A549 (cell line): ENCODE measurements around the gene TMEM18. TPM values are rescaled to one million over a fixed set of nuclear protein-coding genes. Genes with fewer than 3 reads are reported as not detected.
A peak's percentile ranks its signal among the peaks of the same experiment; 100 is the strongest.

Experiments
- ATAC-seq, 2 experiments: fragments of 200-7000 bp in 1 of 2; fragments of >200 bp in 1 of 2; cut with Nextera tagmentation in 1 of 2; cut with Tn5 transposase in 1 of 2; 3 replicates each; pipeline versions ENCODE4 v1.8.0 to v1.9.1; 2018 to 2020; ENCODE audit warnings: mild to moderate bottlenecking in 1 of 2, moderate library complexity in 1 of 2
- CTCF ChIA-PET: fragments of 300-600 bp; sonication (Branson Sonifier 250); formaldehyde crosslinking; extraction: SDS; loops from one replicate; lab custom pipeline; 2021; ENCODE audit warnings: antibody characterized with exemption, inconsistent platforms; lab: Yijun Ruan, JAX
- POLR2A ChIA-PET: fragments of 350-600 bp; formaldehyde crosslinking; extraction: SDS; loops from one replicate; lab custom pipeline; 2021; ENCODE audit warnings: antibody characterized with exemption, inconsistent platforms; lab: Yijun Ruan, JAX
- DNase-seq, 2 experiments: peaks; one replicate each; pipeline versions ENCODE4 v3.0.0 to v3.0.0-alpha.2; 2011 to 2016; ENCODE audit warnings: low read depth in 1 of 2, low spot score in 1 of 2
- FAIRE-seq: peaks from 2 replicates; lab custom pipeline; 2011; peaks lifted over from hg19 to GRCh38; lab: Jason Lieb, UNC
- H3K27ac ChIP-seq, 2 experiments: fragments of >200 bp; sonication (Bioruptor Twin); formaldehyde crosslinking; 3 replicates each; pipeline ENCODE4 v1.5.1; 2016 to 2017
- H3K4me1 ChIP-seq: fragments of >200 bp; sonication (Bioruptor Twin); formaldehyde crosslinking; 3 replicates; pipeline ENCODE4 v1.6.1; 2016
- H3K4me2 ChIP-seq: fragments of >200 bp; sonication (Bioruptor Twin); formaldehyde crosslinking; 3 replicates; pipeline ENCODE4 v1.6.1; 2016
- H3K4me3 ChIP-seq: fragments of >200 bp; sonication (Bioruptor Twin); formaldehyde crosslinking; 3 replicates; pipeline ENCODE4 v1.5.1; 2016
- H3K9me3 ChIP-seq: fragments of >200 bp; sonication (Bioruptor Twin); formaldehyde crosslinking; 3 replicates; pipeline ENCODE4 v1.6.1; 2016
- BHLHE40 ChIP-seq: IDR thresholded peaks from 2 replicates; pipeline ENCODE4 v1.6.1; 2012; ENCODE audit warnings: low read depth, low read length, inconsistent platforms
- CBX8 ChIP-seq: fragments of 200-600 bp; sonication (generic); IDR thresholded peaks from 2 replicates; pipeline ENCODE4 v1.6.1; 2016
- CEBPB ChIP-seq, 2 experiments: fragments of >200 bp in 1 of 2; sonication (Bioruptor Twin) in 1 of 2; formaldehyde crosslinking in 1 of 2; IDR thresholded peaks; 2 replicates each; pipeline ENCODE4 v1.6.1; 2012 to 2016
- EHF ChIP-seq: fragments of 250-450 bp; sonication (Bioruptor Pico); IDR thresholded peaks from 2 replicates; pipeline ENCODE4 v1.5.0; 2020; ENCODE audit warnings: mild to moderate bottlenecking
- FOSL2 ChIP-seq, 2 experiments: fragments of 450-650 bp in 1 of 2; fragments of >200 bp in 1 of 2; sonication (Bioruptor Twin) in 1 of 2; formaldehyde crosslinking; IDR thresholded peaks; 2 replicates each; pipeline versions ENCODE4 v1.5.0 to v1.6.1; 2016 to 2020; ENCODE audit warnings: mild to moderate bottlenecking in 1 of 2, moderate library complexity in 1 of 2
- FOXS1 ChIP-seq: fragments of 250-450 bp; sonication (Bioruptor Pico); IDR thresholded peaks from 2 replicates; pipeline ENCODE4 v1.5.0; 2020; ENCODE audit warnings: mild to moderate bottlenecking, moderate library complexity
- HEYL ChIP-seq: fragments of 250-450 bp; sonication (Bioruptor Pico); IDR thresholded peaks from 2 replicates; pipeline ENCODE4 v1.8.0; 2021; ENCODE audit warnings: mild to moderate bottlenecking, moderate library complexity
- HOXB5 ChIP-seq: fragments of 250-450 bp; sonication (Bioruptor Pico); IDR thresholded peaks from 2 replicates; pipeline ENCODE4 v1.5.0; 2020; ENCODE audit warnings: mild to moderate bottlenecking, moderate library complexity
- JUNB ChIP-seq: fragments of >200 bp; sonication (Bioruptor Twin); formaldehyde crosslinking; IDR thresholded peaks from 2 replicates; pipeline ENCODE4 v1.6.1; 2016
- KDM1A ChIP-seq: fragments of 200-600 bp; sonication (generic); IDR thresholded peaks from 2 replicates; pipeline ENCODE4 v1.6.1; 2016; ENCODE audit warnings: low read depth, mild to moderate bottlenecking
- MAZ ChIP-seq: fragments of 150-350 bp; IDR thresholded peaks from 2 replicates; pipeline ENCODE4 v1.6.1; 2014; ENCODE audit warnings: antibody characterized with exemption, low read depth, low read length, borderline replicate concordance
- NPAS2 ChIP-seq: fragments of 250-450 bp; sonication (Bioruptor Pico); IDR thresholded peaks from 2 replicates; pipeline ENCODE4 v1.8.0; 2022; ENCODE audit warnings: mild to moderate bottlenecking, moderate library complexity, borderline replicate concordance
- NR3C1 ChIP-seq: fragments of >200 bp; sonication (Bioruptor Twin); formaldehyde crosslinking; IDR thresholded peaks from 3 replicates; pipeline ENCODE4 v1.6.1; 2017
- POLR2AphosphoS2 ChIP-seq: conservative IDR thresholded peaks from 2 replicates; pipeline ENCODE4 v1.6.1; 2012; ENCODE audit warnings: low read length, improper control_type of control experiment, inconsistent platforms
- RAD21 ChIP-seq, 2 experiments: fragments of >200 bp in 1 of 2; sonication (Bioruptor Twin) in 1 of 2; formaldehyde crosslinking in 1 of 2; IDR thresholded peaks in 1 of 2; conservative IDR thresholded peaks in 1 of 2; 2 replicates in 1 of 2; 3 replicates in 1 of 2; pipeline ENCODE4 v1.6.1; 2012 to 2018; ENCODE audit warnings: inconsistent platforms in 1 of 2
- RCOR1 ChIP-seq: fragments of 150-350 bp; IDR thresholded peaks from 2 replicates; pipeline ENCODE4 v1.6.1; 2014; ENCODE audit warnings: antibody characterized with exemption, low read length, low read depth
- RFX5 ChIP-seq: fragments of 450-650 bp; IDR thresholded peaks from 2 replicates; pipeline ENCODE4 v1.7.1; 2014; ENCODE audit warnings: antibody characterized with exemption, mild to moderate bottlenecking, moderate library complexity
- RNF2 ChIP-seq: fragments of 200-600 bp; sonication (generic); IDR thresholded peaks from 2 replicates; pipeline ENCODE4 v1.6.1; 2016; ENCODE audit warnings: low read depth, mild to moderate bottlenecking, antibody characterized with exemption, moderate library complexity, borderline replicate concordance
- SMC3 ChIP-seq: fragments of >200 bp; sonication (Bioruptor Twin); formaldehyde crosslinking; IDR thresholded peaks from 3 replicates; pipeline ENCODE4 v1.6.1; 2018; ENCODE audit warnings: inconsistent platforms
- SREBF2 ChIP-seq: fragments of 450-650 bp; IDR thresholded peaks from 2 replicates; pipeline ENCODE4 v1.6.1; 2014; ENCODE audit warnings: mild to moderate bottlenecking, moderate library complexity
- ZSCAN20 ChIP-seq: fragments of 250-450 bp; sonication (Bioruptor Pico); IDR thresholded peaks from 2 replicates; pipeline ENCODE4 v1.8.0; 2022; ENCODE audit warnings: mild to moderate bottlenecking, moderate library complexity
- WGBS: methylation state at CpG from one replicate; pipeline ENCODE4 v1.1.6; 2017; ENCODE audit errors: missing lambda C conversion rate; 5-methylcytosine and 5-hydroxymethylcytosine counted together
- polyA plus RNA-seq, 4 experiments: library from polyadenylated mRNA; depleted of rRNA in 3 of 4; stranded (reverse); fragments of >200 nt; fragmentation: RNase III in 1 of 4; extraction: RNeasy Plus Mini Kit Qiagen cat#74134 plus additional on column Dnase treatment in 1 of 4; gene quantifications; 2 replicates in 3 of 4; 3 replicates in 1 of 4; pipeline ENCODE4 v1.2.3, GENCODE V29; 2011 to 2017
- TF ChIP-seq, protein P1 (sequence below): IDR thresholded peaks from 2 replicates; pipeline ENCODE4 v1.6.1; 2012
- TF ChIP-seq, protein P2 (sequence below): IDR thresholded peaks from 2 replicates; pipeline ENCODE4 v1.6.1; 2012; ENCODE audit warnings: low read depth, borderline replicate concordance
- TF ChIP-seq, protein P3 (sequence below): fragments of >200 bp; sonication (Bioruptor Twin); formaldehyde crosslinking; IDR thresholded peaks from 3 replicates; pipeline ENCODE4 v1.5.1; 2016
- TF ChIP-seq, protein P4 (sequence below): fragments of 150-350 bp; IDR thresholded peaks from 2 replicates; pipeline ENCODE4 v1.6.1; 2014; ENCODE audit warnings: low read depth, mild to moderate bottlenecking, low read length
- TF ChIP-seq, protein P5 (sequence below): fragments of 250-450 bp; sonication (Bioruptor Pico); IDR thresholded peaks from 2 replicates; pipeline ENCODE4 v1.5.0; 2020; ENCODE audit warnings: low read depth, mild to moderate bottlenecking, moderate library complexity
- TF ChIP-seq, protein P6 (sequence below): IDR thresholded peaks from 2 replicates; pipeline ENCODE4 v1.6.1; 2012
- TF ChIP-seq, protein P7 (sequence below): fragments of >200 bp; sonication (Bioruptor Twin); formaldehyde crosslinking; IDR thresholded peaks from 2 replicates; pipeline ENCODE4 v1.6.1; 2016

Gene TMEM18
- polyA plus RNA-seq, 2 of the 4 experiments (the other 2 are of a cell fraction) = 35.6 to 75.0 TPM

DNA sequence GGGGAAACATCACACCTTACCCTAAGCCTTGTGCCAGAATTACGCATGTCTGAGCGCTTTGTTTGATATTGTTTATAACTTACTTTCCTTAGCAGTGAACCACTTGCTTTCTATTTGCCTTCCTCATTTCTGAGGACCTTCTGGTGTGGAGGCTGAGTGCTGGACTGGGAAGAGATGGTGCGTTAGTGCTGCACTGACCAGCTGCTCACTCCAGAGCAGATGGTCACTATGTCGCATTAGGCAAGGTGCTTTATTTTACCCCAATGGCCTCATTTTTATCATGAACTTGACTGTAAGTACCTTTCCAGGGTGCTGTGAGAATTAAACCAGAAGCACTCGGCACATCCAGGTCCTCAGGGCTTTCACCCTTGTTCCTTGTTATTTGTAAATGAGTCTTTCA lies 46.6 kb upstream of the TMEM18 start:
- no peak for DNase-seq
- WGBS = 78% methylated on average over 5 of the region's 5 CpGs
- ChIA-PET CTCF (interaction anchor here (1.2 kb wide), 1 partner anchor 8 kb away, joined by 3 read pairs; no protein-coding TSS in a partner anchor), POLR2A (no interaction called here)
- ATAC-seq = no peak
- FAIRE-seq = no peak
- Histone ChIP-seq H3K27ac (no peak overlapping the region), H3K4me1 (peaks cover 8% of the 10 kb centered on the region; the same call in 2 of the 3 replicates), H3K9me3 (no peaks in the 10 kb centered on the region), H3K4me2 (no peak overlapping the region), H3K4me3 (no peak overlapping the region)
- TF ChIP-seq POLR2AphosphoS2 (no peak), CEBPB (IDR thresholded peaks at IDR 0.05) (no peak), RFX5 (no peak), ZSCAN20 (CRISPR knock-in tag) (no peak), HOXB5 (CRISPR knock-in tag) (no peak), RNF2 (no peak)
- TF ChIP-seq, protein P1, sequence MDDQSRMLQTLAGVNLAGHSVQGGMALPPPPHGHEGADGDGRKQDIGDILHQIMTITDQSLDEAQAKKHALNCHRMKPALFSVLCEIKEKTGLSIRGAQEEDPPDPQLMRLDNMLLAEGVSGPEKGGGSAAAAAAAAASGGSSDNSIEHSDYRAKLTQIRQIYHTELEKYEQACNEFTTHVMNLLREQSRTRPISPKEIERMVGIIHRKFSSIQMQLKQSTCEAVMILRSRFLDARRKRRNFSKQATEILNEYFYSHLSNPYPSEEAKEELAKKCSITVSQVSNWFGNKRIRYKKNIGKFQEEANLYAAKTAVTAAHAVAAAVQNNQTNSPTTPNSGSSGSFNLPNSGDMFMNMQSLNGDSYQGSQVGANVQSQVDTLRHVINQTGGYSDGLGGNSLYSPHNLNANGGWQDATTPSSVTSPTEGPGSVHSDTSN = no peak
- TF ChIP-seq, protein P2, sequence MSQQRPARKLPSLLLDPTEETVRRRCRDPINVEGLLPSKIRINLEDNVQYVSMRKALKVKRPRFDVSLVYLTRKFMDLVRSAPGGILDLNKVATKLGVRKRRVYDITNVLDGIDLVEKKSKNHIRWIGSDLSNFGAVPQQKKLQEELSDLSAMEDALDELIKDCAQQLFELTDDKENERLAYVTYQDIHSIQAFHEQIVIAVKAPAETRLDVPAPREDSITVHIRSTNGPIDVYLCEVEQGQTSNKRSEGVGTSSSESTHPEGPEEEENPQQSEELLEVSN = no peak

DNA sequence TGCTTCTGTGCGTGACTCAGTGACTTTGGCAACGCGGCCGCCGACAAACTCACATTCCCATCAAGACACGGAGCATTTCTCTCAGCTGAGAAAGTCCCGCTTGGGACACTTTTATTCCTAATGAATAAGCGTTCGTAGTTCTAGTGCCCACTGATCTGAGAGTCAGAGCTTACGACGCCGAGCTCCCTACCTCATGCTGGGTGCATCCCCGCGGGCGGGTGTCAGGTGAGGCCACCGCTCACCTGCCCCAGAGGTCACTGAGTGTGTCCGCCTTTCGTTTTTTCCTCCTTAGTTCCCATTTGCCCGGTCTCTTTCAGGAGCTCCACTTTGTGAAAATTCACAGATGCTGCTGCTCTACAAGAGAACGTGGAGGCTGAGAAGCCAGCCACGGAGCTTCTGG lies 43.6 kb upstream of the TMEM18 start:
- H3K4me1 ChIP-seq = peaks cover 8% of the 10 kb centered on the region; the same call in 2 of the 3 replicates

DNA sequence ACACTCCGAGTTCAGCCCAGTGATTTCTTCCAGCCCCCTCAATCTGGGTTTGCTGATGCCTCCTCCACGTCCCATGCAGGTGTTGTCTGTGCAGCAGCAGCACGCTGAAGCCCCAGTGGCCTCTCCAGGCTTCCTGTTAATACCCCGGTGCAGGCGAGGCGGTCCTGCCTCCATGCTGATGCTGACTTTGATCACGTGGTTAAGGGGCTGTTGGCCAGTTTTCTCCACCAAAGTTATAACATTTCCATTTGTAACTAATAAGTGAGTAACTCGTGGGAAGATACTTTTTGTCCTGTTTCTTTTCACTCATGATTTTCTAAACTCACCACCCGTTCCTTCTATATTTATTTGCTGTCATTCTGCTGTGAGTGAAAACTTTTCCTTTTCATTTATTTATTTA lies 42.5 kb upstream of the TMEM18 start:
- DNase-seq = no peak
- TF ChIP-seq RNF2 (no peak), JUNB (no peak), CEBPB (IDR thresholded peaks at IDR 0.05) (no peak), HOXB5 (CRISPR knock-in tag) (no peak), NR3C1 (no peak), EHF (CRISPR knock-in tag) (no peak), RFX5 (no peak)
- TF ChIP-seq, protein P1 = no peak
- TF ChIP-seq, protein P2 = no peak
- TF ChIP-seq, protein P3, sequence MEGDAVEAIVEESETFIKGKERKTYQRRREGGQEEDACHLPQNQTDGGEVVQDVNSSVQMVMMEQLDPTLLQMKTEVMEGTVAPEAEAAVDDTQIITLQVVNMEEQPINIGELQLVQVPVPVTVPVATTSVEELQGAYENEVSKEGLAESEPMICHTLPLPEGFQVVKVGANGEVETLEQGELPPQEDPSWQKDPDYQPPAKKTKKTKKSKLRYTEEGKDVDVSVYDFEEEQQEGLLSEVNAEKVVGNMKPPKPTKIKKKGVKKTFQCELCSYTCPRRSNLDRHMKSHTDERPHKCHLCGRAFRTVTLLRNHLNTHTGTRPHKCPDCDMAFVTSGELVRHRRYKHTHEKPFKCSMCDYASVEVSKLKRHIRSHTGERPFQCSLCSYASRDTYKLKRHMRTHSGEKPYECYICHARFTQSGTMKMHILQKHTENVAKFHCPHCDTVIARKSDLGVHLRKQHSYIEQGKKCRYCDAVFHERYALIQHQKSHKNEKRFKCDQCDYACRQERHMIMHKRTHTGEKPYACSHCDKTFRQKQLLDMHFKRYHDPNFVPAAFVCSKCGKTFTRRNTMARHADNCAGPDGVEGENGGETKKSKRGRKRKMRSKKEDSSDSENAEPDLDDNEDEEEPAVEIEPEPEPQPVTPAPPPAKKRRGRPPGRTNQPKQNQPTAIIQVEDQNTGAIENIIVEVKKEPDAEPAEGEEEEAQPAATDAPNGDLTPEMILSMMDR = no peak

More for the DNA sequence above, 43.6 kb upstream of the TMEM18 start:
- DNase-seq (no peak), FAIRE-seq (no peak), ATAC-seq (0 out of 6 replicates have a peak, but pooled peaks of 1 of the 2 experiments have one; percentile 23)
- CTCF ChIA-PET = interaction anchor here (0.6 to 1.4 kb wide), 2 partner anchors 20 to 830 kb away, joined by 3 to 4 read pairs; no protein-coding TSS in a partner anchor
- WGBS = 66% methylated on average over 21 of the region's 21 CpGs
- TF ChIP-seq HEYL (CRISPR knock-in tag) = no peak
- no peak for TF ChIP-seq FOXS1
- TF ChIP-seq, protein P4, sequence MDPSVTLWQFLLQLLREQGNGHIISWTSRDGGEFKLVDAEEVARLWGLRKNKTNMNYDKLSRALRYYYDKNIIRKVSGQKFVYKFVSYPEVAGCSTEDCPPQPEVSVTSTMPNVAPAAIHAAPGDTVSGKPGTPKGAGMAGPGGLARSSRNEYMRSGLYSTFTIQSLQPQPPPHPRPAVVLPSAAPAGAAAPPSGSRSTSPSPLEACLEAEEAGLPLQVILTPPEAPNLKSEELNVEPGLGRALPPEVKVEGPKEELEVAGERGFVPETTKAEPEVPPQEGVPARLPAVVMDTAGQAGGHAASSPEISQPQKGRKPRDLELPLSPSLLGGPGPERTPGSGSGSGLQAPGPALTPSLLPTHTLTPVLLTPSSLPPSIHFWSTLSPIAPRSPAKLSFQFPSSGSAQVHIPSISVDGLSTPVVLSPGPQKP = no peak
- TF ChIP-seq, protein P5, sequence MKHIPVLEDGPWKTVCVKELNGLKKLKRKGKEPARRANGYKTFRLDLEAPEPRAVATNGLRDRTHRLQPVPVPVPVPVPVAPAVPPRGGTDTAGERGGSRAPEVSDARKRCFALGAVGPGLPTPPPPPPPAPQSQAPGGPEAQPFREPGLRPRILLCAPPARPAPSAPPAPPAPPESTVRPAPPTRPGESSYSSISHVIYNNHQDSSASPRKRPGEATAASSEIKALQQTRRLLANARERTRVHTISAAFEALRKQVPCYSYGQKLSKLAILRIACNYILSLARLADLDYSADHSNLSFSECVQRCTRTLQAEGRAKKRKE (CRISPR knock-in tag) = no peak
- TF ChIP-seq BHLHE40 = no peak
- TF ChIP-seq CBX8 = no peak
- no peak for TF ChIP-seq FOSL2 (IDR thresholded peaks at IDR 0.05)
- TF ChIP-seq FOSL2 (CRISPR knock-in tag; IDR thresholded peaks at IDR 0.05) = no peak
- no peak for TF ChIP-seq KDM1A
- TF ChIP-seq, protein P6, sequence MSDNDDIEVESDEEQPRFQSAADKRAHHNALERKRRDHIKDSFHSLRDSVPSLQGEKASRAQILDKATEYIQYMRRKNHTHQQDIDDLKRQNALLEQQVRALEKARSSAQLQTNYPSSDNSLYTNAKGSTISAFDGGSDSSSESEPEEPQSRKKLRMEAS = no peak
- TF ChIP-seq RAD21 (conservative IDR thresholded peaks at IDR 0.05 in 1 of 2, IDR thresholded peaks at IDR 0.05 in 1 of 2) = no peak
- TF ChIP-seq, protein P7, sequence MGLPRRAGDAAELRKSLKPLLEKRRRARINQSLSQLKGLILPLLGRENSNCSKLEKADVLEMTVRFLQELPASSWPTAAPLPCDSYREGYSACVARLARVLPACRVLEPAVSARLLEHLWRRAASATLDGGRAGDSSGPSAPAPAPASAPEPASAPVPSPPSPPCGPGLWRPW = no peak
- TF ChIP-seq SREBF2 = no peak
- no peak for TF ChIP-seq SMC3
- no peak for TF ChIP-seq MAZ
- TF ChIP-seq RCOR1 = no peak
- TF ChIP-seq ZSCAN20 (CRISPR knock-in tag) = no peak
- TF ChIP-seq NPAS2 (CRISPR knock-in tag) = no peak
- H3K4me3 ChIP-seq = no peak overlapping the region
- H3K4me2 ChIP-seq = no peak overlapping the region; the same call in 2 of the 3 replicates
- H3K27ac ChIP-seq = no peak overlapping the region
- POLR2A ChIA-PET = no interaction called here
- H3K9me3 ChIP-seq = no peaks in the 10 kb centered on the region

More for the DNA sequence above, 42.5 kb upstream of the TMEM18 start:
- CTCF ChIA-PET = interaction anchor here (0.6 to 1.4 kb wide), 3 partner anchors 30 to 831 kb away, joined by 3 to 4 read pairs (median 4); no protein-coding TSS in a partner anchor
- Histone ChIP-seq H3K4me3 (no peak overlapping the region), H3K4me1 (peaks cover 8% of the 10 kb centered on the region; the same call in 2 of the 3 replicates), H3K27ac (no peak overlapping the region), H3K9me3 (no peaks in the 10 kb centered on the region), H3K4me2 (no peak overlapping the region)
- ATAC-seq (no peak), FAIRE-seq (no peak)
- WGBS = 27% methylated on average over 9 of the region's 9 CpGs
- POLR2A ChIA-PET = no interaction called here
